H1 (cell line): ENCODE results near the gene PCDH9. TPM values are rescaled to one million over a fixed set of nuclear protein-coding genes. Genes with fewer than 3 reads are reported as not detected.

ENCODE experiments used
- CTCF ChIA-PET: fragments of 300-600 bp; sonication (Branson Sonifier 250); formaldehyde crosslinking; loops from one replicate; lab custom pipeline; 2021; ENCODE audit not compliant: partially characterized antibody; lab: Charles Lee
- POLR2A ChIA-PET: fragments of 300-600 bp; sonication (Branson Sonifier 250); formaldehyde crosslinking; loops from one replicate; lab custom pipeline; 2021; ENCODE audit warnings: inconsistent platforms; ENCODE audit not compliant: partially characterized antibody; lab: Charles Lee
- DNase-seq, 2 experiments: peaks; one replicate each; pipeline versions ENCODE4 v3.0.0 to v3.0.0-alpha.2; 2010 to 2022; ENCODE audit warnings: low spot score in 2 of 2, low read depth in 1 of 2, mixed read lengths in 1 of 2
- FAIRE-seq: peaks from 2 replicates; lab custom pipeline; 2011; peaks lifted over from hg19 to GRCh38; lab: Jason Lieb, UNC
- H2AFZ ChIP-seq: 2 replicates; pipeline ENCODE4 v1.8.1; 2012; ENCODE audit warnings: low read length, inconsistent platforms
- H2AK5ac ChIP-seq: 2 replicates; pipeline ENCODE4 v1.6.1; 2013; ENCODE audit warnings: low read depth, low read length
- H2BK120ac ChIP-seq: replicated peaks from 2 replicates; pipeline ENCODE3; 2013; ENCODE audit warnings: low read depth, low read length, inconsistent platforms
- H2BK12ac ChIP-seq: 2 replicates; pipeline ENCODE4 v1.6.1; 2013; ENCODE audit warnings: low read depth, low read length
- H2BK15ac ChIP-seq: 2 replicates; pipeline ENCODE4 v1.6.1; 2013; ENCODE audit warnings: low read length
- H2BK20ac ChIP-seq: 2 replicates; pipeline ENCODE4 v1.6.1; 2013; ENCODE audit warnings: low read length
- H2BK5ac ChIP-seq: 2 replicates; pipeline ENCODE4 v1.6.1; 2013; ENCODE audit warnings: low read depth, low read length
- H3K14ac ChIP-seq: 2 replicates; pipeline ENCODE4 v1.6.1; 2013; ENCODE audit warnings: inconsistent platforms; ENCODE audit not compliant: insufficient read length
- H3K18ac ChIP-seq: 2 replicates; pipeline ENCODE4 v1.6.1; 2013; ENCODE audit warnings: low read length; ENCODE audit errors: extremely low read depth
- H3K23ac ChIP-seq: 2 replicates; pipeline ENCODE4 v1.6.1; 2013; ENCODE audit warnings: inconsistent platforms; ENCODE audit not compliant: insufficient read length
- H3K23me2 ChIP-seq: 2 replicates; pipeline ENCODE4 v1.6.1; 2013; ENCODE audit warnings: low read depth, low read length
- H3K27ac ChIP-seq: 2 replicates; pipeline ENCODE4 v1.6.1; 2011; ENCODE audit warnings: low read depth, low read length, inconsistent platforms
- H3K27me3 ChIP-seq, 4 experiments: replicated peaks in 1 of 4; 1 replicate in 1 of 4; 2 replicates in 3 of 4; pipeline versions ENCODE4 v1.6.1 to v1.8.1; 2011 to 2013; ENCODE audit warnings: low read length in 3 of 4, mild to moderate bottlenecking in 3 of 4, inconsistent platforms in 2 of 4, mixed read lengths in 2 of 4, moderate library complexity in 1 of 4; ENCODE audit not compliant: control insufficient read depth in 3 of 4, insufficient read depth in 3 of 4; ENCODE audit errors: extremely low read depth in 1 of 4
- H3K36me3 ChIP-seq, 4 experiments: 2 replicates each; pipeline versions ENCODE4 v1.6.1 to v1.8.1; 2011 to 2013; ENCODE audit warnings: mild to moderate bottlenecking in 4 of 4, low read length in 3 of 4, moderate library complexity in 2 of 4, control low read depth in 1 of 4, inconsistent platforms in 1 of 4; ENCODE audit not compliant: insufficient read depth in 4 of 4, control insufficient read depth in 2 of 4
- H3K4ac ChIP-seq: replicated peaks from 2 replicates; pipeline ENCODE3; 2013; ENCODE audit warnings: low read length, low read depth, mixed read lengths, inconsistent platforms; ENCODE audit not compliant: insufficient read length
- H3K4me1 ChIP-seq, 4 experiments: replicated peaks in 1 of 4; 1 replicate in 1 of 4; 2 replicates in 3 of 4; pipeline versions ENCODE4 v1.6.1 to v1.8.1; 2011 to 2013; ENCODE audit warnings: low read length in 3 of 4, inconsistent platforms in 2 of 4, mixed read lengths in 1 of 4; ENCODE audit not compliant: insufficient read depth in 4 of 4, control insufficient read depth in 3 of 4
- H3K4me2 ChIP-seq, 2 experiments: 2 replicates each; pipeline versions ENCODE4 v1.6.1 to v1.8.1; 2011 to 2013; ENCODE audit warnings: low read depth in 2 of 2, low read length in 2 of 2, control low read depth in 1 of 2, inconsistent platforms in 1 of 2, mild to moderate bottlenecking in 1 of 2; ENCODE audit not compliant: insufficient read depth in 1 of 2
- H3K4me3 ChIP-seq, 4 experiments: fragments of 200-600, 300-600 bp in 1 of 4; sonication (generic), shearing (Covaris generic), sonication (Bioruptor Twin) in 1 of 4; 2 replicates each; pipeline versions ENCODE4 v1.5.1 to v1.8.1; 2011 to 2016; ENCODE audit warnings: low read length in 4 of 4, low read depth in 3 of 4, control low read depth in 2 of 4, inconsistent platforms in 2 of 4, mild to moderate bottlenecking in 2 of 4, mixed read lengths in 1 of 4, moderate library complexity in 1 of 4; ENCODE audit not compliant: insufficient read depth in 2 of 4; ENCODE audit errors: extremely low read depth in 1 of 4
- H3K56ac ChIP-seq: replicated peaks from 2 replicates; pipeline ENCODE3; 2013; ENCODE audit warnings: low read depth, mild to moderate bottlenecking, mixed read lengths, low read length, inconsistent platforms; ENCODE audit not compliant: insufficient read length
- H3K79me1 ChIP-seq: 2 replicates; pipeline ENCODE4 v1.6.1; 2013; ENCODE audit warnings: low read depth, low read length, control low read depth
- H3K79me2 ChIP-seq, 2 experiments: 2 replicates each; pipeline versions ENCODE4 v1.6.1 to v1.8.1; 2012 to 2013; ENCODE audit warnings: low read length in 2 of 2, mild to moderate bottlenecking in 2 of 2, inconsistent platforms in 1 of 2; ENCODE audit not compliant: insufficient read depth in 2 of 2, control insufficient read depth in 1 of 2
- H3K9ac ChIP-seq, 4 experiments: replicated peaks in 1 of 4; 1 replicate in 1 of 4; 2 replicates in 3 of 4; pipeline versions ENCODE4 v1.6.1 to v1.8.1; 2011 to 2013; ENCODE audit warnings: low read depth in 3 of 4, low read length in 3 of 4, control low read depth in 2 of 4, mild to moderate bottlenecking in 2 of 4, moderate library complexity in 2 of 4, inconsistent platforms in 1 of 4; ENCODE audit errors: extremely low read depth in 1 of 4
- H3K9me3 ChIP-seq, 2 experiments: 2 replicates each; pipeline versions ENCODE4 v1.6.1 to v1.8.1; 2012 to 2013; ENCODE audit warnings: mild to moderate bottlenecking in 2 of 2, moderate library complexity in 2 of 2, control low read depth in 1 of 2, inconsistent platforms in 1 of 2, low read depth in 1 of 2, low read length in 1 of 2, mixed read lengths in 1 of 2; ENCODE audit not compliant: insufficient read depth in 2 of 2
- H4K20me1 ChIP-seq, 2 experiments: replicated peaks in 1 of 2; 2 replicates each; pipeline versions ENCODE3 to v1.8.1; 2011 to 2013; ENCODE audit warnings: inconsistent platforms in 2 of 2, low read length in 2 of 2, mild to moderate bottlenecking in 1 of 2; ENCODE audit not compliant: insufficient read depth in 2 of 2, control insufficient read depth in 1 of 2
- H4K5ac ChIP-seq: 2 replicates; pipeline ENCODE4 v1.6.1; 2013; ENCODE audit warnings: low read length, low read depth, mixed read lengths, inconsistent platforms; ENCODE audit not compliant: insufficient read length
- H4K8ac ChIP-seq: 2 replicates; pipeline ENCODE4 v1.8.0; 2013; ENCODE audit warnings: mild to moderate bottlenecking, moderate library complexity, low read length, inconsistent platforms; ENCODE audit not compliant: insufficient read depth; ENCODE audit errors: extremely low read depth
- H4K91ac ChIP-seq: replicated peaks from 2 replicates; pipeline ENCODE3; 2013; ENCODE audit warnings: low read length, mixed read lengths, inconsistent platforms; ENCODE audit not compliant: insufficient read length
- ASH2L ChIP-seq: fragments of 200-600, 300-600 bp; sonication (generic); IDR thresholded peaks from one replicate; pipeline ENCODE4 v1.7.1; 2017; ENCODE audit warnings: low read length
- CTCF ChIP-seq, 3 experiments: IDR thresholded peaks; 1 replicate in 2 of 3; 2 replicates in 1 of 3; pipeline versions ENCODE4 v1.5.1 to v1.6.1; 2011; ENCODE audit warnings: low read length in 3 of 3, mild to moderate bottlenecking in 3 of 3, inconsistent platforms in 2 of 3, low read depth in 1 of 3, moderate library complexity in 1 of 3; ENCODE audit not compliant: insufficient read depth in 1 of 3; ENCODE audit errors: control extremely low read depth in 1 of 3
- FOSL1 ChIP-seq: IDR thresholded peaks from 2 replicates; pipeline ENCODE4 v1.6.1; 2011; ENCODE audit warnings: mild to moderate bottlenecking, low read depth, low read length, moderate library complexity; ENCODE audit not compliant: insufficient read depth
- JUND ChIP-seq: IDR thresholded peaks from 2 replicates; pipeline ENCODE4 v1.6.1; 2011; ENCODE audit warnings: mild to moderate bottlenecking, improper control_type of control experiment, low read length
- KDM1A ChIP-seq: fragments of 200-600, 300-600 bp; sonication (generic); IDR thresholded peaks from 2 replicates; pipeline ENCODE4 v1.7.1; 2016; ENCODE audit warnings: mild to moderate bottlenecking, low read length, borderline replicate concordance
- MAFK ChIP-seq: IDR thresholded peaks from 2 replicates; pipeline ENCODE4 v1.6.1; 2012; ENCODE audit warnings: low read depth, mild to moderate bottlenecking, improper control_type of control experiment, low read length
- POLR2AphosphoS5 ChIP-seq: IDR thresholded peaks from 2 replicates; pipeline ENCODE4 v1.6.1; 2011; ENCODE audit warnings: low read depth, low read length
- SAP30 ChIP-seq: fragments of 300-600 bp; sonication (generic); IDR thresholded peaks from 2 replicates; pipeline ENCODE4 v1.7.1; 2012; ENCODE audit warnings: low read length, moderate library complexity, mild to moderate bottlenecking, inconsistent platforms; ENCODE audit not compliant: insufficient read depth, insufficient replicate concordance
- SIX5 ChIP-seq: IDR thresholded peaks from 2 replicates; pipeline ENCODE4 v1.6.1; 2011; ENCODE audit warnings: mild to moderate bottlenecking, low read depth, low read length
- TAF1 ChIP-seq: IDR thresholded peaks from 2 replicates; pipeline ENCODE4 v1.6.1; 2011; ENCODE audit warnings: mild to moderate bottlenecking, low read depth, low read length
- TAF7 ChIP-seq: optimal IDR thresholded peaks from 2 replicates; pipeline ENCODE3; 2011; ENCODE audit warnings: low read depth, mild to moderate bottlenecking, inconsistent platforms, low read length, moderate library complexity, borderline replicate concordance
- WGBS, 2 experiments: shearing (Covaris generic) in 1 of 2; methylation state at CpG; one replicate each; pipeline versions ENCODE4 v1.1.6 to v1.1.7; 2013 to 2015; ENCODE audit warnings: low lambda C conversion rate in 2 of 2, mixed read lengths in 2 of 2, inconsistent platforms in 1 of 2, low coverage in 1 of 2, missing lambda C conversion rate in 1 of 2; ENCODE audit not compliant: insufficient replicate concordance in 2 of 2, insufficient coverage in 1 of 2, insufficient read length in 1 of 2; ENCODE audit errors: extremely low coverage in 1 of 2, missing lambda C conversion rate in 1 of 2; 5-methylcytosine and 5-hydroxymethylcytosine counted together
- polyA plus RNA-seq, 7 experiments: library from polyadenylated mRNA; depleted of rRNA in 3 of 7; stranded (reverse) in 5 of 7; unstranded in 2 of 7; fragments of >200 nt in 5 of 7; fragments of 200-250 nt in 2 of 7; gene quantifications; 1 replicate in 5 of 7; 2 replicates in 1 of 7; 4 replicates in 1 of 7; pipeline versions ENCODE4 v1.2.1 to v1.2.3, GENCODE V29; 2011 to 2013; ENCODE audit warnings: missing spikeins in 2 of 7, mixed read lengths in 2 of 7
- total RNA-seq: library from RNA; stranded (reverse); fragmentation: NEBNext Ultra II Directional; extraction: Animal tissue kit (Norgen Biotek cat#: 25700); gene quantifications from 2 replicates; pipeline ENCODE4 v1.2.1, GENCODE V29; 2021
- TF ChIP-seq, protein P1 (sequence below): IDR thresholded peaks from 2 replicates; pipeline ENCODE4 v1.6.1; 2012; ENCODE audit warnings: inconsistent platforms

The PCDH9 gene
- total and polyA plus RNA-seq, 2 of the 8 experiments (the other 6 are each of a cell fraction or from before 2014, with no cell fraction given), result 0.12 to 0.60 TPM

- 94% methylated on average over 4 of the region's 4 CpGs; no CpG with 5 or more reads in 1 of the 2 experiments for WGBS, 2 experiments
- TF ChIP-seq TAF7 (no peak), SAP30 (no peak), FOSL1 (no peak), MAFK (no peak), SIX5 (no peak), JUND (no peak), CTCF (IDR thresholded peaks at IDR 0.05; ENCODE audit: control extremely low read depth in 1 of 3, insufficient read depth in 1 of 3, low read depth in 1 of 3, low read length in 3 of 3) (no peak), TAF1 (no peak), ASH2L (no peak), KDM1A (no peak), POLR2AphosphoS5 (no peak)
- TF ChIP-seq, protein P1, sequence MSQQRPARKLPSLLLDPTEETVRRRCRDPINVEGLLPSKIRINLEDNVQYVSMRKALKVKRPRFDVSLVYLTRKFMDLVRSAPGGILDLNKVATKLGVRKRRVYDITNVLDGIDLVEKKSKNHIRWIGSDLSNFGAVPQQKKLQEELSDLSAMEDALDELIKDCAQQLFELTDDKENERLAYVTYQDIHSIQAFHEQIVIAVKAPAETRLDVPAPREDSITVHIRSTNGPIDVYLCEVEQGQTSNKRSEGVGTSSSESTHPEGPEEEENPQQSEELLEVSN, result no peak
These were observed 37.0 kb upstream of the PCDH9 start for GRCh38 chr13:67267136-67267535.

More at GRCh38 chr13:67267136-67267535, 37.0 kb upstream of the PCDH9 start:
- Histone ChIP-seq H3K14ac (no peak overlapping the region), H3K23me2 (no peaks in the 10 kb centered on the region), H4K20me1 (no peaks in the 10 kb centered on the region), H3K23ac (no peak overlapping the region), H2AFZ (no peak overlapping the region), H2BK15ac (no peak overlapping the region), H2AK5ac (no peak overlapping the region), H3K18ac (no peak overlapping the region), H3K4me1 (no peaks in the 10 kb centered on the region), H3K56ac (no peak overlapping the region), H3K9ac (no peak overlapping the region), H4K5ac (no peak overlapping the region), H3K36me3 (no peaks in the 10 kb centered on the region), H2BK20ac (no peak overlapping the region), H3K27ac (no peak overlapping the region), H3K79me2 (no peaks in the 10 kb centered on the region), H3K4me3 (no peak overlapping the region), H3K27me3 (no peaks in the 10 kb centered on the region), H3K9me3 (no peaks in the 10 kb centered on the region; a peak in 1 of 4 replicates), H3K4me2 (no peak overlapping the region), H2BK12ac (no peak overlapping the region), H2BK5ac (no peak overlapping the region), H3K79me1 (no peaks in the 10 kb centered on the region), H4K91ac (no peak overlapping the region), H2BK120ac (no peak overlapping the region), H4K8ac (no peak overlapping the region), H3K4ac (no peak overlapping the region)
- DNase-seq (no peak), FAIRE-seq (no peak)
- POLR2A ChIA-PET, result no interaction called here
- CTCF ChIA-PET, result no interaction called here
